GM19455 (cell line): ENCODE measurements around the gene MKI67.

Experiments used
- ATAC-seq: cut with Tn5 transposase; IDR thresholded peaks from one replicate; pipeline ENCODE4 v1.9.1; 2021; ENCODE audit not compliant: unreplicated experiment

Gene MKI67

DNA sequence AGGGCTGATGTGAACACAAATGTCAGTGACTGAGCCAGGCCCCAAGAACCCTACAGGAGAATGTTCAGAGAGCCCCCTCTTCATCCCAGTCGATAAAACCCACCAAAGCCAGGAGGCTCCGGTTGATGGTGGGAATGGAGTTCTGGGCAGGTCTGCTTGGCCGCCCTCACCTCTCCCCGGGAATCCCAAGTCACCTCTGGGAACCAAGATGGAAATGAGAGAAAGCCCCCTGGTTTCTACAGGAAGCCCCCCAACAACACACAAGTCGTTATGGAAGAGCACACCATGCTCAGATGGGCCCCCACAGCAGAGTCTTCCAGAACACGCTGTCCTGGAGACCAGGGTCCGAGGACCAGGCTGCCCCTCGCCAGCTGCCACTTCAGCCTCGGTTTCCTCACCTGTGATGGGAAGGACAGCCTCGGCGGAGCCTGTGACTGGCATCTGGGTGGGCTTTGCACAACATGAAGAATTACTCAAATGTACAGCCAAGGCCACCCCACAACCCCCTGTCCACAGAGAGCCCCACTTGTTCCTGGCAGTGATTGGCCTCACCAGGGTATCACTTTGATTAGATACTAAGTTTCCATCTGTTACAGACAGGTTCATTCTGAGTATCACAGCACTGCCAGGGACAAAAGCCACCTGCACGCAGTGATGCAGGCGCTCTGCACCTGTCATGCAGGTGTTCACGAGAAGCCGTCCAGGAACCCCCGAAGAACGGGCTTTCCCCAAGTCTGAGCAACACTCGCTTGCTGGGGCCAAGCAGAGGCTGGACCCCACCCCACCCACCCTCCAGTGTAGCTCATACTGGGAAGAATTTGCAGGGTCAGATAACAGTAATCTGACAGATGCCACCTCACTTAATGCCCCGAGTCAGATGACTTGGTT, 57.6 kb downstream of the MKI67 start:
- ATAC-seq = no peak

DNA sequence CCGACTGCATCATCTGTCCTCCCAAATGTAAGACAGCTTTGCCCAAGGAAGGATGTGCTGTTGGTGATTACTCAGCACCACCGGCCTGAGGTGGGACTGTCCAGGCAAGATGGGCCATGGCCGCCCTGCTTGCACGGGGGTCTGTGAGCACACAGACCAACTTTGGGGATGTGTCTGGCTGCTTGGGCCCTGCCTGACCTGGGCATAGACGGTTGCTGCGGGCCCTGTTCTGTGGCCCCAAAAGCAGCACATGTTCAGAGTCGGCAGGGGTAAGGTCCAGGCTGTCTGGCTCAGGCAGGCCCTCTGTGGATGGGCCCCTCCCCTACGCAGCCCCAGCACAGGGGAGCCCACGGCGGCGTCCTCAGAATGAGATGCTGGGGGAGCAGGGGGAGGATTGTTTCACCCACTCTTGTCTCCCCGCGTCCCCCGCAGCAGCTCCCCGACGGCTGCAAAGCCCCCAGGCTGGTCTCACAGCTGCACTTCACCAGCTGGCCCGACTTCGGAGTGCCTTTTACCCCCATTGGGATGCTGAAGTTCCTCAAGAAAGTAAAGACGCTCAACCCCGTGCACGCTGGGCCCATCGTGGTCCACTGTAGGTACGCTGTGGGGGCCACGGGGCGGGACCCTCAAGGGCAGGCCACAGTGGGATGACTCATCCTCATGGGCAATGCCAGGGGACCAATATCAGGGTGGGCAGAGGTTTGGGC, 58.4 kb downstream of the MKI67 start:
- no peak for ATAC-seq

DNA sequence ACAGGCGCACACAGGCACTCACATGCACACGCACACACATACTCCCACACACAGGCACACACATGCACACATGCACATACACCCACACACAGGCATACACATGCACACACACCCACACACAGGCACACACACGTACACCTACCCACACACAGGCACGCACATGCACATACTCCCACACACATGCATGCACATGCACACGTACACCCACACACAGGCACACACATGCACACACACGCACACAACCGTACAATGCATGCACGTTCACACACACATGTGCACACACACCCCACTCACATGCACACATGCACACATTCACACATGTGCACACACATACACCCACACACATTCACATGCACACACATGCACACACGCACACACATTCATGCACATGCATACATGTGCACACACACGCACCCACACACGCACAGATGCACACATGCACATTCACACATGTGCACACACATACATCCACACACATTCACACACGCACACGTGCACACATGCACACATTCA, 59.3 kb downstream of the MKI67 start:
- no peak for ATAC-seq

- no peak for ATAC-seq
These were observed 60.2 kb downstream of the MKI67 start for GRCh38 chr10:128065881-128066534.

DNA sequence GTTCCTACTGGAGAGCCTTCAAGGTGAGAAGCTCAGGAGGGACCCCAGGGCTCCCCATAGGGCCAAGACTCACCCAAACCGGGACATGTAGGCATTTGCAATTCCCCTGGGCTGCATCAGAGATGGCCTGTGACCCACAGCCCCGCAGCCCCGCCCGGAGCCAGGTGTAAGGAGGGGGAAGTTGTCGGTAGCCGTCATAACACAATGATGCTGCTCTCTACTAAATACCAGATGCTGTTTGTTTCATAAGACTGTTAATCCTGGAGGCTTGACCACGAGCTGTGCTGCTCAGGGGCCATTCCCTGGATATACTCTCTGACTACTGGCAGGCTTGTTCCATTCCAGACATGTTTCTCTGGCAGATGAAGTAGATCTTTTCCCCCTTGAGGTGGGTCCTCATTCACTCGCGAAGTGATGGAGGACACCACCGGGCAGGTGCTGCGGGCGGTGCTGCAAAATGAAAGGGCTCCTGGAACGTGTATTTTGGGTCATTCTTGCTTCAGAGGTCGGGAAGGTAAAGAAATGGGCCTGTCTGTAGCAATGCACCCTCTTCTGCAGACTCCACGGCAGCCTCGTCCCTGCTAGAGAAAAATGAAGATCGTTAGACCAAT, 61.1 kb downstream of the MKI67 start:
- peak; percentile 19 for ATAC-seq

DNA sequence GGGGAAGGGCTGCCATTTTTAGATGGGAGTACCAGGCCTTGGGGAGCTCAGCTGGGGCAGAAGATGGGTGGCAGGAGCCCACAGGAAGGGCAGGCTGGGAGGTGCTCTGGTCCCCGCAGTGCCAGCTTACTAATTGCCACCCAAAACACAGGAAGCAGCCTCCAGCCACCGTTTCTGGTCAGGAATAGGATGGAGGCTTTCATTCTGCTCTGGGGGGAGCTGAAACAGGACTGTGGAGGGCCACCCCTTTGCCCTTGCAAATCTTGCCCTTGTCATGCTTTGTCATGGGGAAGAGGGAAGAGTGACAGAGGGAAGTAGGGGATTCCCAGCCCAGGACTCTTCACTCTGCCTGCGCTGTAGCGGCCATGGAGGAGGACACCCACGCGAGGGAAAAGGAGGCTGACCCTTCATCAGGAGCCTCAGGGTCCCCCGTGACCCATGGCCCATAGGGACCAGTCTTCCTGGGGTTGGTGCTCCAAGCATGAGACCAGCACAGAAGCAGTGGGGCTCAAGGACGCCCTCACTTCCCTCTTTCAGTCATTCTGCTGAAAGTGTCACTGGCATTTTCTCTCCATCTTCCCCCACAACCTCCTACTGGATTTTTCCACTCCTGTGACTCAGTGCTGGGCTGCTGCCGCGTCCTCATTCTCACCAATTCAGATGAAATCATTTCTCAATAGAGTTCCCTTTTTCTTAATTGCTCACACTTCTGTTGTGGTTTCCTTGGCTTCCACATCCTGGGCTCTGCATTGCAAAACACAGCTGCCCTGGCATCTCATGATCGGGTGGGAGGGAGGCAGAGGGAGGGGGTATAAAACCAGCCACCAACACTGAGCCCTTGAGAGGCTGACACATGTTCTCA, 61.9 kb downstream of the MKI67 start:
- peak; percentile 33 for ATAC-seq

- ATAC-seq = peak; percentile 24
These were observed 62.5 kb downstream of the MKI67 start for GRCh38 chr10:128063736-128064107.

GRCh38 chr10:128062881-128063563, 63.2 kb downstream of the MKI67 start:
- peak; percentile 57 for ATAC-seq

DNA sequence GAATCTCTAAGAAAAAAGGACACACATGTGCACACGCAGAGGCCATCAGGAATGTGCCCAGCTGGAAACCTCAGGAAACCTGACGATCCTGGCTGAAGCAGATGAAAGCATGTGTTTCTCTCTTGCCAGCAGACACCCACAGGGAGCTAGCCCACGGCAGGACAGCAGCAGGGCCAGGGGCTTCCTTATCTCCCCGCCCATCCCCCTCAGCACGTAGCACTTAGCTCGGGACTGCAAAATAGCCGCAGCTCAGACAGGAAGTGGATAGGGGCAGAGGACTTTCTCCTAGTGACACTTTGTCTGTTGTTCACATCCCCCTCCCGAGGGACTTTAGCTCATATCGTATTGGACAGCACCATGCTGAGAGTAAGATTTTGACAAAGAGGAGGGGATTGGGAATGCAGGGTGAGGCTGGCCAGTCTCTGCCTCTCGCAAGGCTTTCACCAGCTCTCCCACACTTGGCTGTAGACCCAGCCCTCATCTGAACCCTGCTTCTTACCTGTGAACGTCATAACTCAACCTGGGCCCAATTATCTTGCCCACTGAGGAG, 63.8 kb downstream of the MKI67 start:
- peak; percentile 2 for ATAC-seq

- no peak for ATAC-seq
These were observed 64.6 kb downstream of the MKI67 start for GRCh38 chr10:128061306-128062300.

GRCh38 chr10:128060341-128061250, 65.6 kb downstream of the MKI67 start:
- ATAC-seq = no peak

GRCh38 chr10:128059982-128060293, 66.3 kb downstream of the MKI67 start:
- no peak for ATAC-seq

GRCh38 chr10:128059266-128059981, 66.8 kb downstream of the MKI67 start:
- ATAC-seq = no peak

- no peak for ATAC-seq
These were observed 67.5 kb downstream of the MKI67 start for GRCh38 chr10:128058750-128059134.

- no peak for ATAC-seq
These were observed 68.0 kb downstream of the MKI67 start for GRCh38 chr10:128058106-128058749.
